Liver (tissue), 3 donors: ENCODE measurements around the gene ACYP2.

Experiments used
- EGR1 ChIP-seq, 2 donors: IDR thresholded peaks; 2 replicates each; pipeline ENCODE4 v1.6.1; 2016 to 2018; ENCODE audit warnings: antibody characterized with exemption in 2 of 2, low read depth in 2 of 2
- HNF4A ChIP-seq, 2 donors: conservative IDR thresholded peaks; 2 replicates each; pipeline ENCODE4 v1.6.1; 2016; ENCODE audit warnings: antibody characterized with exemption in 2 of 2, mild to moderate bottlenecking in 2 of 2
- HNF4G ChIP-seq: IDR thresholded peaks from 2 replicates; pipeline ENCODE4 v1.6.1; 2016; ENCODE audit warnings: antibody characterized with exemption
- JUND ChIP-seq, 2 donors: IDR thresholded peaks; 2 replicates each; pipeline ENCODE4 v1.6.1; 2016; ENCODE audit warnings: antibody characterized with exemption in 2 of 2
- RAD21 ChIP-seq, 2 donors: IDR thresholded peaks; 2 replicates each; pipeline ENCODE4 v1.6.1; 2016; ENCODE audit warnings: antibody characterized with exemption in 2 of 2, mild to moderate bottlenecking in 2 of 2
- RXRA ChIP-seq, 2 donors: IDR thresholded peaks; 2 replicates each; pipeline ENCODE4 v1.6.1; 2017 to 2018; ENCODE audit warnings: antibody characterized with exemption in 2 of 2, mild to moderate bottlenecking in 1 of 2
- SP1 ChIP-seq: IDR thresholded peaks from 2 replicates; pipeline ENCODE4 v1.6.1; 2018; ENCODE audit warnings: antibody characterized with exemption, mild to moderate bottlenecking
- TAF1 ChIP-seq: conservative IDR thresholded peaks from 2 replicates; pipeline ENCODE4 v1.6.1; 2016; ENCODE audit warnings: antibody characterized with exemption, mild to moderate bottlenecking
- YY1 ChIP-seq: IDR thresholded peaks from 2 replicates; pipeline ENCODE4 v1.6.1; 2016; ENCODE audit warnings: antibody characterized with exemption, mild to moderate bottlenecking
- TF ChIP-seq, protein P1 (sequence below): fragments of 150-350 bp; IDR thresholded peaks from 2 replicates; pipeline ENCODE4 v1.5.1; 2017; ENCODE audit warnings: improper control_type of control experiment, low read depth, low read length; ENCODE audit not compliant: missing input control
- TF ChIP-seq, protein P2 (sequence below): IDR thresholded peaks from 2 replicates; pipeline ENCODE4 v1.6.1; 2016; ENCODE audit warnings: antibody characterized with exemption
- TF ChIP-seq, protein P3 (sequence below): IDR thresholded peaks from 2 replicates; pipeline ENCODE4 v1.6.1; 2016; ENCODE audit warnings: antibody characterized with exemption, mild to moderate bottlenecking
- TF ChIP-seq, protein P4 (sequence below): IDR thresholded peaks from 2 replicates; pipeline ENCODE4 v1.6.1; 2016; ENCODE audit warnings: antibody characterized with exemption
- TF ChIP-seq, protein P5 (sequence below): IDR thresholded peaks from 2 replicates; pipeline ENCODE4 v1.6.1; 2016; ENCODE audit warnings: antibody characterized with exemption
- donor health status: healthy.
- donor health status: healthy.

DNA sequence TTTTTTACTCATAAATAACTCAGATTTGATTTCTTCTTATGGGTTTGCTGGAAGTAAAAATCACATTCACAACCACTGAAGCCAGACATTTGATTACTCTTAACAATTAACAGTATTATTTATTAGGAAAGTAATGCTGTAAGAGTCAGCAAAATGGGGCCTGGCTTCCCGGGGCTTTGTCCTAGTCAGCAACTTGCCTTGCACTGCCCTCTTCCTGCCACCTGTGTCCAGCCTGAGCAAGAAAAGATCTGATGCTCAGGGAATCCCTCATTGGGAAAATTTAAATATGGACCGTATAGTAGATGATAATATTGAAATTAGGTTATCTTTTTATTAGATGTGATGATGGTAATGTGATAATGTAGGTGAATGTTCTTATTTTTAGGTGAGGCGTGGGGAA lies 30.8 kb upstream of the ACYP2 start:
- TF ChIP-seq, protein P1, sequence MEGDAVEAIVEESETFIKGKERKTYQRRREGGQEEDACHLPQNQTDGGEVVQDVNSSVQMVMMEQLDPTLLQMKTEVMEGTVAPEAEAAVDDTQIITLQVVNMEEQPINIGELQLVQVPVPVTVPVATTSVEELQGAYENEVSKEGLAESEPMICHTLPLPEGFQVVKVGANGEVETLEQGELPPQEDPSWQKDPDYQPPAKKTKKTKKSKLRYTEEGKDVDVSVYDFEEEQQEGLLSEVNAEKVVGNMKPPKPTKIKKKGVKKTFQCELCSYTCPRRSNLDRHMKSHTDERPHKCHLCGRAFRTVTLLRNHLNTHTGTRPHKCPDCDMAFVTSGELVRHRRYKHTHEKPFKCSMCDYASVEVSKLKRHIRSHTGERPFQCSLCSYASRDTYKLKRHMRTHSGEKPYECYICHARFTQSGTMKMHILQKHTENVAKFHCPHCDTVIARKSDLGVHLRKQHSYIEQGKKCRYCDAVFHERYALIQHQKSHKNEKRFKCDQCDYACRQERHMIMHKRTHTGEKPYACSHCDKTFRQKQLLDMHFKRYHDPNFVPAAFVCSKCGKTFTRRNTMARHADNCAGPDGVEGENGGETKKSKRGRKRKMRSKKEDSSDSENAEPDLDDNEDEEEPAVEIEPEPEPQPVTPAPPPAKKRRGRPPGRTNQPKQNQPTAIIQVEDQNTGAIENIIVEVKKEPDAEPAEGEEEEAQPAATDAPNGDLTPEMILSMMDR, result no peak
- TF ChIP-seq, protein P2, sequence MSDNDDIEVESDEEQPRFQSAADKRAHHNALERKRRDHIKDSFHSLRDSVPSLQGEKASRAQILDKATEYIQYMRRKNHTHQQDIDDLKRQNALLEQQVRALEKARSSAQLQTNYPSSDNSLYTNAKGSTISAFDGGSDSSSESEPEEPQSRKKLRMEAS, result no peak
- TF ChIP-seq SP1 (no peak), YY1 (no peak), RXRA (IDR thresholded peaks at IDR 0.05) (no peak), TAF1 (no peak), RAD21 (IDR thresholded peaks at IDR 0.05) (peak; percentile 33 to 50), JUND (IDR thresholded peaks at IDR 0.05) (no peak), HNF4G (no peak), HNF4A (conservative IDR thresholded peaks at IDR 0.05) (no peak), EGR1 (IDR thresholded peaks at IDR 0.05; ENCODE audit: low read depth in 2 of 2) (no peak)
- TF ChIP-seq, protein P3, sequence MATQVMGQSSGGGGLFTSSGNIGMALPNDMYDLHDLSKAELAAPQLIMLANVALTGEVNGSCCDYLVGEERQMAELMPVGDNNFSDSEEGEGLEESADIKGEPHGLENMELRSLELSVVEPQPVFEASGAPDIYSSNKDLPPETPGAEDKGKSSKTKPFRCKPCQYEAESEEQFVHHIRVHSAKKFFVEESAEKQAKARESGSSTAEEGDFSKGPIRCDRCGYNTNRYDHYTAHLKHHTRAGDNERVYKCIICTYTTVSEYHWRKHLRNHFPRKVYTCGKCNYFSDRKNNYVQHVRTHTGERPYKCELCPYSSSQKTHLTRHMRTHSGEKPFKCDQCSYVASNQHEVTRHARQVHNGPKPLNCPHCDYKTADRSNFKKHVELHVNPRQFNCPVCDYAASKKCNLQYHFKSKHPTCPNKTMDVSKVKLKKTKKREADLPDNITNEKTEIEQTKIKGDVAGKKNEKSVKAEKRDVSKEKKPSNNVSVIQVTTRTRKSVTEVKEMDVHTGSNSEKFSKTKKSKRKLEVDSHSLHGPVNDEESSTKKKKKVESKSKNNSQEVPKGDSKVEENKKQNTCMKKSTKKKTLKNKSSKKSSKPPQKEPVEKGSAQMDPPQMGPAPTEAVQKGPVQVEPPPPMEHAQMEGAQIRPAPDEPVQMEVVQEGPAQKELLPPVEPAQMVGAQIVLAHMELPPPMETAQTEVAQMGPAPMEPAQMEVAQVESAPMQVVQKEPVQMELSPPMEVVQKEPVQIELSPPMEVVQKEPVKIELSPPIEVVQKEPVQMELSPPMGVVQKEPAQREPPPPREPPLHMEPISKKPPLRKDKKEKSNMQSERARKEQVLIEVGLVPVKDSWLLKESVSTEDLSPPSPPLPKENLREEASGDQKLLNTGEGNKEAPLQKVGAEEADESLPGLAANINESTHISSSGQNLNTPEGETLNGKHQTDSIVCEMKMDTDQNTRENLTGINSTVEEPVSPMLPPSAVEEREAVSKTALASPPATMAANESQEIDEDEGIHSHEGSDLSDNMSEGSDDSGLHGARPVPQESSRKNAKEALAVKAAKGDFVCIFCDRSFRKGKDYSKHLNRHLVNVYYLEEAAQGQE, result no peak
- TF ChIP-seq, protein P4, sequence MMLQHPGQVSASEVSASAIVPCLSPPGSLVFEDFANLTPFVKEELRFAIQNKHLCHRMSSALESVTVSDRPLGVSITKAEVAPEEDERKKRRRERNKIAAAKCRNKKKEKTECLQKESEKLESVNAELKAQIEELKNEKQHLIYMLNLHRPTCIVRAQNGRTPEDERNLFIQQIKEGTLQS, result no peak
- TF ChIP-seq, protein P5, sequence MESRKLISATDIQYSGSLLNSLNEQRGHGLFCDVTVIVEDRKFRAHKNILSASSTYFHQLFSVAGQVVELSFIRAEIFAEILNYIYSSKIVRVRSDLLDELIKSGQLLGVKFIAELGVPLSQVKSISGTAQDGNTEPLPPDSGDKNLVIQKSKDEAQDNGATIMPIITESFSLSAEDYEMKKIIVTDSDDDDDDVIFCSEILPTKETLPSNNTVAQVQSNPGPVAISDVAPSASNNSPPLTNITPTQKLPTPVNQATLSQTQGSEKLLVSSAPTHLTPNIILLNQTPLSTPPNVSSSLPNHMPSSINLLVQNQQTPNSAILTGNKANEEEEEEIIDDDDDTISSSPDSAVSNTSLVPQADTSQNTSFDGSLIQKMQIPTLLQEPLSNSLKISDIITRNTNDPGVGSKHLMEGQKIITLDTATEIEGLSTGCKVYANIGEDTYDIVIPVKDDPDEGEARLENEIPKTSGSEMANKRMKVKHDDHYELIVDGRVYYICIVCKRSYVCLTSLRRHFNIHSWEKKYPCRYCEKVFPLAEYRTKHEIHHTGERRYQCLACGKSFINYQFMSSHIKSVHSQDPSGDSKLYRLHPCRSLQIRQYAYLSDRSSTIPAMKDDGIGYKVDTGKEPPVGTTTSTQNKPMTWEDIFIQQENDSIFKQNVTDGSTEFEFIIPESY, result no peak
